HT1080 (cell line): ENCODE data around the gene CERKL. TPM values are rescaled to one million over a fixed set of nuclear protein-coding genes. Genes with fewer than 3 reads are reported as not detected.

Source experiments
- DNase-seq: peaks from one replicate; pipeline ENCODE4 v3.0.0-alpha.2; 2015; ENCODE audit warnings: low read depth
- total RNA-seq: library from RNA; depleted of rRNA; stranded (reverse); fragments of >200 nt; shearing (Covaris generic); gene quantifications from 2 replicates; pipeline ENCODE4 v1.2.3, GENCODE V29; 2014; rRNA removed

CERKL gene
- total RNA-seq, 1 experiment from 2014 or later = not detected

GRCh38 chr2:181523756-181524155 lies 133.1 kb downstream of the CERKL start:
- DNase-seq = no peak

DNA sequence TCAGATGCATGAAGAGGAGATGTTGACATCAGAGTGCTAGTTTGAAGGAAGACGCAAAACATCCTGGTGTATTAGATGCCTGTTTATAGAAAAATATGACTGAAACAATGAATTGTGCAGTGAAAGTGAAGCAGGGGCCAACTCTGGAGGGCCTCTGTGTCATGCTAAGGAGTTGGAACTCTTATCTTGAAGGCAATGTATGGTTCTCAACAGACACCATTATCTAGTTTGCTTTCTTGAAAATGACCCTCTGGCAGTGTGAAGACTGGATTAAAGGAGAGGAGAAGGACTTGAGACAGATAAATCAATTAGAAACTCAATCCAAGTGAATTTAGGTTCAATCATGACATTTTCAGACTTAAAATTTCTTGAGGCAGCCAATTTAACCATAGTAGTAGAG lies 136.7 kb downstream of the CERKL start:
- no peak for DNase-seq

DNA sequence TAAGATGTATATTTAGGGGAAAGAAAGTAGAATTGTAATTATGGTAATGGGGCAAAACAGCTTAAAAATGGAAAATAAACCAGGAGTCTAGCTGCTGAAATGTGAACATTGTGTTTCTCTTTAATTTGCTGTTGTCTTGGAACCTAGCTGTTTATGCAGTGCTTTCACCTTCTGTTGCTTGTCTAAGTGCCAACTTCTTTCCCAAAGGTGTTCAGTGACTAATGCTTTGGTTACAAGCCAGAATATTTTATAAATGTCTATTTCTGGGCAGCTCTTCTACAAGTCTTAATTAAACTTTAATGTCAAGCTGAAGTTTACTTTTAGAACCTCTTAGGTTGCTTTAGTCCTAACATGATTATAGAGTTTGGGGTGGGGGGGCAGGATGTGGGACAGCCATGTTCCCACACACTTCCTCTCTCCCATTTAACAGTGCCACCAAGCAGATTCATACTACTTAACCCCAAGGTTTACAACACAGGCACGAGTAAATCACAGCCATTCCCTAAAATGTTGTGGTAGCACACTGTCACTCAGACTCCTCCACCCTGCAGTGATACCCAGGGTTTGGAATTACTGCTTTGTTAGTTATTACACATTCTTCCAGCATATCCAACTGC lies 139.1 kb downstream of the CERKL start:
- peak; percentile 7 for DNase-seq

- no peak for DNase-seq
Observed at GRCh38 chr2:181516992-181517391, 139.9 kb downstream of the CERKL start.

DNA sequence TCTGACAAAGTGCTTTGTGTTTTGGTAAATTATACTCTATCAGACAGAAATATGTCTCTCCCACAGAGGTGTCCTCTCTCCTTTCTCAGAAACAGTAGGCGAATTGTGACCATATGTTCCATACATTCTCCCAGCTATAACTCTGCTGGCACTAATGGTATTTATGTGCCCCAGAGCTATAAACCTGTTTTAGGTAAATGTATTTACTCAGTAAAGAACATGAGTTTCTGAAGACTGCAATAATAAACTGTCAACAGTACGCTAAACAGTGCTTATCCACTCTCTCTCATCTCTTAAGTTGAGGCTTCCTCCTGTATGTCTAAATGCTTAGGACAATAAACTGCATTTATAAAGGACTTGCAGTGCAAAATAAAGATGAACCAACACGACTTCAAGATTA lies 141.2 kb downstream of the CERKL start:
- DNase-seq = no peak

GRCh38 chr2:181500201-181500600 lies 156.7 kb downstream of the CERKL start:
- no peak for DNase-seq

- no peak for DNase-seq
Observed at GRCh38 chr2:181499231-181499630, 157.7 kb downstream of the CERKL start.

Other genes starting within 250 kb of the CERKL start
- gene ITGA4, start 199.7 kb downstream of the CERKL start, total RNA-seq = 28.8 and 30.7 TPM in 2 replicates
- not detected in 2 replicates for gene NEUROD1, start 23.4 kb upstream of the CERKL start, total RNA-seq
- gene ITPRID2, start 234.6 kb upstream of the CERKL start, total RNA-seq = 116 and 120 TPM in 2 replicates